GM10248 (cell line): ENCODE results near the gene MAML3.

Source experiments
- CTCF ChIA-PET: fragments of 300-600 bp; sonication (Branson Sonifier 250); formaldehyde crosslinking; extraction: SDS; loops from one replicate; lab custom pipeline; 2021; ENCODE audit warnings: antibody characterized with exemption; lab: Yijun Ruan, JAX
- POLR2A ChIA-PET: fragments of 350-650 bp; sonication (Branson Sonifier 250); formaldehyde crosslinking; extraction: SDS; loops from one replicate; lab custom pipeline; 2020; ENCODE audit warnings: antibody characterized with exemption; lab: Yijun Ruan, JAX
- DNase-seq: peaks from one replicate; pipeline ENCODE4 v3.0.0; 2012; ENCODE audit errors: extremely low spot score
- TF ChIP-seq, protein P1 (sequence below): IDR thresholded peaks from 2 replicates; pipeline ENCODE4 v1.5.1; 2012; ENCODE audit warnings: mild to moderate bottlenecking, low read depth; ENCODE audit errors: extremely low read depth, missing control alignments, control extremely low read depth

The MAML3 gene

DNA sequence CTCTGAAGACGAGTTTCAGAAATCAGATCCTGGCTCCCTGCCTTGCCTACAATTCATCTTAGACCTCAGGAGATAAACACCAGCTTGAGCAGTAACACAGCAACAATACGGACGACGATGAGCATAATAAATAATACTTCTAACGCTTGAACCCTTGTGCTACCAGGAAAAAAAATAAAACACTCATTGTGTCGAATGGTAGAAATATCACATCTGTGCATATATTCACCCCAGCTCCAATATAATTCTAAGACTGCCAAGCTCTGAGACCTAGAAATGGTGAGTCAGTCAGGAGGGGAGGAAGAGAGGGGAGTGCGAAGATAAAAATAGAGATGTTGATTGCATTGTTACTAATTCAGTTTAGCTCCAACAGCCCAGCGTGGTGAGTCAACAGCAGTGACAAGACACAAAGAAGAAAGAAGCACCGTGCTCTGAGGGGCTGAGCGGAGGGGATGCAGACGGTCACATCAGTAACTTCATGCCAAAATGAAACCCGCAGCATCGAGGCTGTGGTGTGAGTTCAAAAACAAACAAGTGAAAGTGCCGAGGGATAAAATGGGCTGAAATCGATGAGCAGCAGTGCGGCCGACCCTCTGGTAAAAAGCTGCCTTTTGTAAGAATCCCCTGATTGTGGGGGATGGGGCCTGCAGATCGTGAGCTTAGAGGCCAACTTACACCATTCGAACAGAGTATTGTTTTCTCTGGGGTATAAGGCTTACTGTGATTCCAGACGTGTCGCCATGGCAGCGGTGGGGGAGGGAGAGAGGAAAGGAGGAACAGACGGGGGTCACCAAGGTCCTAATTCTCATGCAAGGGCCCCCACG is 338.0 kb downstream of the MAML3 start:
- TF ChIP-seq, protein P1, sequence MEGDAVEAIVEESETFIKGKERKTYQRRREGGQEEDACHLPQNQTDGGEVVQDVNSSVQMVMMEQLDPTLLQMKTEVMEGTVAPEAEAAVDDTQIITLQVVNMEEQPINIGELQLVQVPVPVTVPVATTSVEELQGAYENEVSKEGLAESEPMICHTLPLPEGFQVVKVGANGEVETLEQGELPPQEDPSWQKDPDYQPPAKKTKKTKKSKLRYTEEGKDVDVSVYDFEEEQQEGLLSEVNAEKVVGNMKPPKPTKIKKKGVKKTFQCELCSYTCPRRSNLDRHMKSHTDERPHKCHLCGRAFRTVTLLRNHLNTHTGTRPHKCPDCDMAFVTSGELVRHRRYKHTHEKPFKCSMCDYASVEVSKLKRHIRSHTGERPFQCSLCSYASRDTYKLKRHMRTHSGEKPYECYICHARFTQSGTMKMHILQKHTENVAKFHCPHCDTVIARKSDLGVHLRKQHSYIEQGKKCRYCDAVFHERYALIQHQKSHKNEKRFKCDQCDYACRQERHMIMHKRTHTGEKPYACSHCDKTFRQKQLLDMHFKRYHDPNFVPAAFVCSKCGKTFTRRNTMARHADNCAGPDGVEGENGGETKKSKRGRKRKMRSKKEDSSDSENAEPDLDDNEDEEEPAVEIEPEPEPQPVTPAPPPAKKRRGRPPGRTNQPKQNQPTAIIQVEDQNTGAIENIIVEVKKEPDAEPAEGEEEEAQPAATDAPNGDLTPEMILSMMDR = no peak
- POLR2A ChIA-PET = no interaction called here
- CTCF ChIA-PET = no interaction called here
- no peak for DNase-seq

DNA sequence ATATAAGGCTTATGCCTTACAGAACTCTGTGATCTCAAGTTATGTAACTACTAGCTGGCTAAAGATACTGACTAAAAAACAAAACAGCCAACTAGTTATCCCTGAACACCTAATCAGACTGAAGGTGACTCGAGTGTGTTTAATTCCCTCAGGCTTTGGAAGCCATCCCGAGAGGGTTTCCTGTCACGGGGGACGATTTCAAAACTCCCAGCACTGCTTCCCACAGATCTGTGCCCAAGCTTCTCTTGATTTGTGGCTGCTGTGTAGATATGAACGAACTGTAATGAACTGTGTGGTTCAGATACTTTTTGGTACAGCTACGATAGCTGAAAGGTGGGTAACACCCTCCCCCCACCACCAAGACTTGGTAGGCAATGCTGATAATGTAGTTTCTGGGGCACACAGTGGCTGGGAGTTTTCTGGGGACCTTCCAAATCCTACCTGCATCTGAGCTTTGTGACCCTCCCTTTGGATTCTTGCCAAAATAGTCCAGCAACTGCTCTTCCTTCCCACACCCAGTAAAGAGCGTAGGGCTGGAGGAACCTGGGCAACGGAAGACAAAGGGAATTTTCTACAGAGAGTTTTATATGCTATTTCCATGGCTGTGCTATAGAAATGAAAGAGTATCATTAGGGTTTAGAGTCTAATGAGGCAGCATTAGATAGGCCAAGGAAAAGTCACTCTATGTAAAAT is 339.5 kb downstream of the MAML3 start:
- ChIA-PET POLR2A (no interaction called here), CTCF (interaction anchor here (0.7 kb wide), 1 partner anchor 18 kb away, joined by 3 read pairs; no protein-coding TSS in a partner anchor)
- no peak for DNase-seq
- TF ChIP-seq, protein P1 = no peak

DNA sequence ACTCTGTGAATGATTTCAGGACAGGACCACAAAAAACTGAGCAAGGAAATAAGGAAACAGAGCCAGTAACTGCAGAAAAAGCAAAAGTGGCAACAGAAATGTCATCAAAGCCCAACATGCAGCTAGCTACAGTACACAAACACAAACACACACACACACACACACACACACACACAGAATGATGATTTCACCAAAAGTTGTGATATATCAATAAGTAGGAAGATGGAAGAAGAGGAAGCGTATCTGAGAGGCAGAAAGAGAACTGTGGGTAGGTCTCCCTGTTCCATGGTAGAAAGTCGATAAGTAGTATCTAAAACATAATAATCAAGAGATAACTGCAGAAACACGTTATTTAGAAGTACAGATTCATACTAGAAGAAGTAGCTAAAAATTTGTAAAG is 340.1 kb downstream of the MAML3 start:
- POLR2A ChIA-PET = no interaction called here
- CTCF ChIA-PET = interaction anchor here (0.7 kb wide), 1 partner anchor 18 kb away, joined by 3 read pairs; no protein-coding TSS in a partner anchor
- DNase-seq = no peak
- TF ChIP-seq, protein P1 = no peak

DNA sequence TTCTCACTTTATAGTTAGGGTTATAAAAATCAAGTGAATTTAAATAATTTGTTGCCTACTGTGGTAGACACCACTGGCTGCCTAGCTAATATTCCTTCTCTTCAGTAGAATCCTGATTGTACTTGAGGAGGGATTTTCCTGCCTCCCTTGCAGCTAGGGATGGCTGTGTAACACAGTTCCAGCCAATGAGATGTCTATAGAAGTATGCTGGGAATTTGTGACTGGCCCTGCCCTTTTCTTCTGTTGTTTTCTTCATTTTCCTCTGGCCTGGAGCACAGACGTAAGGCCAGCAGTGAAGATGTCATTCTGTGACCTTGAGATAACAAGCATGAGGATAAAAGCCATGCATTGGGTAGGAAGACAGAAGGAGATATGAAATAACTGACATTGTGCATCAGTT is 343.3 kb downstream of the MAML3 start:
- no peak for DNase-seq
- TF ChIP-seq, protein P1 = no peak
- CTCF ChIA-PET = interaction anchor here (1.1 kb wide), 1 partner anchor 12 kb away, joined by 3 read pairs; no protein-coding TSS in a partner anchor
- POLR2A ChIA-PET = no interaction called here

DNA sequence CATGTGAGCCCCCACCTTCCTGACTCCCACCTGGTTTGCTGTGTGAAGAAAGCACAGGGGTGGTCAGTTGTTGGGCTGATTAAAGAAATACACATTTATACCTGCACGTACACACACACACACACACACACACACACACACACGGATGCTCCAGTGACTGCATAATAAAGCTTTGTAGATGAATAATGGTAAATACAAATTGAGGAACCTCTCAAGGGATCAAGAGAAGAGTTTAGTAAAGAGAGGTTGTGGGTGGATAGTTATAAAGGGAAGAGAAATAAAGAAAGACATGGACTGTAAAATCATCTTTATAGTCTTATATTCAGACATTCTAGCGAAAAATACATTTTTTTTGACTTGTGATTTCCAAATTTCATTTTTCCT is 344.2 kb downstream of the MAML3 start:
- ChIA-PET POLR2A (no interaction called here), CTCF (interaction anchor here (1.1 kb wide), 1 partner anchor 13 kb away, joined by 3 read pairs; no protein-coding TSS in a partner anchor)
- DNase-seq = no peak
- TF ChIP-seq, protein P1 = no peak

DNA sequence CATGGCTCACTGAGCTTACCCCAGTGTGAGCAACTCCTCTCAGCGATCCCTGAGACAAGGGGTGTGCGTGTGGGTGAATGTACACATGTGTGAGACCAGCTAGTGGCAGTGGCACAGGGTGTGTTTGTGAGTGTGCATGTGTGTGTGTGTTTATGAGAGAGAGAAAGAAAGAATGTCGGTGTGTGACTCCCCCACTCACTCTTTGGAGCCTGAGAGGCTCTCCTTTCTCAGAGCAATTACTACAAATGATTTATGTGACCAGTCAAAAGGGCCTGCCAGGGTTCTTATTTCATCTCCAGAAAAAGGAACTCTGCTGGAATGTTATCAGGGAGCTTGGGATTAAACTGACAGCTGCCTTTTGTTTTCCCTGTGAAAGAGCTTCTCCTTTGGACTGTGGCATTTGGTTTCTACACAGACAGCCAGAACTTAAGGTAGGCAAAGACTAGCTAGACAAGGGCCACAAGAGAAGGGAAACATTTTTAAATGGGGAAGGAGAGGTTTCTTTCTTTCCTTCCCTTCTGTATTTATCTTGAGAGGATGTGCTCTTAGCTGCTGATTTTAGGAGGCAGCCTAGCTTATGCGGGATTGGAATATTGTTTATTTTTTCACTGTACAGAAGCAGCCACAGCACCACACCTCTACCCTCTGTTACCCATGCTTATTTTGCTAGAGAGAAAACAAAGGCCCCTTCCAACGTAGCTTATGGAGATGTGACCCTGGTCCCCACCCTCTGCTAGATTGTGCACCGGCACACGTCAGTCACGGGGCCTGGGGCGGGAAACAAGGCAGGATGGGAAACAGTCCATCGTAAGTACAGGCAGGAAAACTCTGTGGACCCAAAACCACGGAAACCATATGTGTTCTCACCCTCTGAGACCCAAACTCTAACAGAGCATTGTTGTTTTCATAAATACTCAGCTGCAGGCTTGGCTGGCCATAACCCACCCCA is 344.9 kb downstream of the MAML3 start:
- CTCF ChIA-PET = interaction anchor here (0.8 to 0.9 kb wide), 2 partner anchors 27 to 205 kb away, joined by 3 to 4 read pairs; no protein-coding TSS in a partner anchor

More for the DNA sequence above, 344.9 kb downstream of the MAML3 start:
- TF ChIP-seq, protein P1 = no peak
- POLR2A ChIA-PET = no interaction called here
- no peak for DNase-seq
